MV-4-11 (cell line): ENCODE data around the gene ELF1.
"Not testable (repeated sequence)": the region's sequence is repeated elsewhere in the genome, so short reads cannot be mapped to it uniquely, and the experiment has no call there.

ENCODE experiments used
- DNase-seq: peaks from one replicate; lab custom pipeline; 2025; lab: John Stamatoyannopoulos, UW

Gene ELF1

GRCh38 chr13:40886017-40886416, 133.1 kb downstream of the ELF1 start:
- DNase-seq, result no peak

GRCh38 chr13:40884175-40884574, 134.9 kb downstream of the ELF1 start:
- not testable (repeated sequence) for DNase-seq
